ENCODE results near the gene SCD5. TPM values are rescaled to one million over a fixed set of nuclear protein-coding genes. Genes with fewer than 3 reads are reported as not detected.

The SCD5 gene
- total and polyA plus RNA-seq, 9 of the 15 experiments (the other 6 are each of a cell fraction or from before 2014, with no cell fraction given) = 0.01 to 0.20 (median 0.03) TPM; not detected in 5

- TF ChIP-seq, protein P1, sequence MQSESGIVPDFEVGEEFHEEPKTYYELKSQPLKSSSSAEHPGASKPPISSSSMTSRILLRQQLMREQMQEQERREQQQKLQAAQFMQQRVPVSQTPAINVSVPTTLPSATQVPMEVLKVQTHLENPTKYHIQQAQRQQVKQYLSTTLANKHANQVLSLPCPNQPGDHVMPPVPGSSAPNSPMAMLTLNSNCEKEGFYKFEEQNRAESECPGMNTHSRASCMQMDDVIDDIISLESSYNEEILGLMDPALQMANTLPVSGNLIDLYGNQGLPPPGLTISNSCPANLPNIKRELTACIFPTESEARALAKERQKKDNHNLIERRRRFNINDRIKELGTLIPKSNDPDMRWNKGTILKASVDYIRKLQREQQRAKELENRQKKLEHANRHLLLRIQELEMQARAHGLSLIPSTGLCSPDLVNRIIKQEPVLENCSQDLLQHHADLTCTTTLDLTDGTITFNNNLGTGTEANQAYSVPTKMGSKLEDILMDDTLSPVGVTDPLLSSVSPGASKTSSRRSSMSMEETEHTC (IDR thresholded peaks at IDR 0.05) = no peak
- no peak for TF ChIP-seq TOE1 (IDR thresholded peaks at IDR 0.05; ENCODE audit: borderline replicate concordance)
- no peak for TF ChIP-seq TOE1 (CRISPR knock-in tag; IDR thresholded peaks at IDR 0.05; ENCODE audit: borderline replicate concordance, low read depth)
Observed at GRCh38 chr4:82706349-82707000, 92.1 kb downstream of the SCD5 start (continued).

DNA sequence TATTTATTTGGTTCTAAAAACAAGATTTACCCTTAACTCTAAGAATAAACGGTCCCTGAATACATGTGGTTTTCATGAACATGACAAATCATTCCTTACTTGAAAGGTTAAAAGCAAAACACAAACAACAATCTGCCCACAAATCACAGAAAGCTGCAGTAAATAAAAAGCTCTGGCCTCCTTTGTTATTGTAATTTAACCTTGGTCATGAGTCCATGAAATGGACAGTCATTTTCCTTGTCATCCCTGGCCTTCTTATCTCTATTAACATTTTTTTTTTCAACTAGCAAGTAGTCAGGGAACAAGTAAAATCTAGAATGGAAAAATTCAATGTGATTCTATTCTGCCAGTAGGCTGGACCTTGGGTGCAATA lies 92.7 kb downstream of the SCD5 start:
- intact Hi-C loops (cut with micrococcal nuclease) (no loop called here), in situ Hi-C loops (cut with MboI) (no loop called here)
- Histone ChIP-seq H3K4me1 (replicated peaks in 1 of 2; ENCODE audit: control insufficient read depth in 2 of 2, insufficient read depth in 2 of 2, low read length in 2 of 2) (no peaks in the 10 kb centered on the region), H3K9ac (ENCODE audit: insufficient read depth in 1 of 2, low read depth in 2 of 2, low read length in 2 of 2) (no peak overlapping the region), H3K36me3 (ENCODE audit: control insufficient read depth, insufficient read depth, low read length) (no peaks in the 10 kb centered on the region), H3K9me3 (replicated peaks; ENCODE audit: control insufficient read depth, insufficient read depth, low read depth, low read length) (no peaks in the 10 kb centered on the region), H2AFZ (ENCODE audit: low read depth, low read length) (no peak overlapping the region), H3K79me2 (ENCODE audit: control insufficient read depth, insufficient read depth, low read length) (no peaks in the 10 kb centered on the region), H3K4me2 (ENCODE audit: insufficient read depth, low read length) (no peak overlapping the region), H3K9me1 (ENCODE audit: control insufficient read depth, insufficient read depth, low read length) (no peaks in the 10 kb centered on the region), H3K27ac (ENCODE audit: extremely low read depth, low read depth, low read length) (no peak overlapping the region), H4K20me1 (replicated peaks; ENCODE audit: control insufficient read depth, insufficient read depth, low read length) (no peaks in the 10 kb centered on the region), H3K4me3 (no peak overlapping the region), H3K27me3 (ENCODE audit: control insufficient read depth in 2 of 2, insufficient read depth in 2 of 2, low read length in 2 of 2) (no peaks in the 10 kb centered on the region; a peak in 1 of 5 replicates)
- TF ChIP-seq DLX4 (CRISPR knock-in tag; IDR thresholded peaks at IDR 0.05) (no peak), ZNF239 (CRISPR knock-in tag; IDR thresholded peaks at IDR 0.05) (no peak), MTF1 (CRISPR knock-in tag; IDR thresholded peaks at IDR 0.05; ENCODE audit: borderline replicate concordance) (no peak), RCOR1 (IDR thresholded peaks at IDR 0.05; ENCODE audit: borderline replicate concordance in 1 of 2, low read depth in 2 of 2, low read length in 2 of 2) (no peak), TFAM (CRISPR knock-in tag; conservative IDR thresholded peaks at IDR 0.05) (no peak), MLX (CRISPR knock-in tag; conservative IDR thresholded peaks at IDR 0.05) (no peak), HNRNPUL1 (IDR thresholded peaks at IDR 0.05; ENCODE audit: low read length) (no peak), ATF6 (CRISPR knock-in tag; IDR thresholded peaks at IDR 0.05) (no peak), TEAD1 (CRISPR knock-in tag; IDR thresholded peaks at IDR 0.05) (no peak), NEUROD1 (IDR thresholded peaks at IDR 0.05; ENCODE audit: borderline replicate concordance, low read depth, low read length, partially characterized antibody) (no peak)
- TF ChIP-seq, protein P2, sequence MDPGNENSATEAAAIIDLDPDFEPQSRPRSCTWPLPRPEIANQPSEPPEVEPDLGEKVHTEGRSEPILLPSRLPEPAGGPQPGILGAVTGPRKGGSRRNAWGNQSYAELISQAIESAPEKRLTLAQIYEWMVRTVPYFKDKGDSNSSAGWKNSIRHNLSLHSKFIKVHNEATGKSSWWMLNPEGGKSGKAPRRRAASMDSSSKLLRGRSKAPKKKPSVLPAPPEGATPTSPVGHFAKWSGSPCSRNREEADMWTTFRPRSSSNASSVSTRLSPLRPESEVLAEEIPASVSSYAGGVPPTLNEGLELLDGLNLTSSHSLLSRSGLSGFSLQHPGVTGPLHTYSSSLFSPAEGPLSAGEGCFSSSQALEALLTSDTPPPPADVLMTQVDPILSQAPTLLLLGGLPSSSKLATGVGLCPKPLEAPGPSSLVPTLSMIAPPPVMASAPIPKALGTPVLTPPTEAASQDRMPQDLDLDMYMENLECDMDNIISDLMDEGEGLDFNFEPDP (CRISPR knock-in tag; IDR thresholded peaks at IDR 0.05) = no peak
- no peak for ATAC-seq
- FAIRE-seq = no peak
- WGBS (ENCODE audit: insufficient coverage, low coverage, missing lambda C conversion rate) = 0% methylated on average over 1 of the region's 1 CpG
- ChIA-PET POLR2A (interaction anchor here (0.7 kb wide), 1 partner anchor 672 kb away, joined by 4 read pairs; no protein-coding TSS in a partner anchor), CTCF (ENCODE audit: low intra/inter-chr PET ratio) (no interaction called here)
- BruUV-seq (replicated peaks) = no TSS peak
- DNase-seq (ENCODE audit: extremely low read depth in 1 of 4, low spot score in 3 of 4) = no peak
